ENCODE measurements around the gene PCK1.

The PCK1 gene

GRCh38 chr20:57578476-57579165 lies 17.7 kb downstream of the PCK1 start:
- DNase-seq (ENCODE audit: extremely low read depth, insufficient read length): no peak
- no peak overlapping the region for H3K4me3 ChIP-seq (replicated peaks; ENCODE audit: low read depth, low read length)
- TF ChIP-seq CTCF (IDR thresholded peaks at IDR 0.05; ENCODE audit: insufficient read depth, low read length, poor library complexity, severe bottlenecking): no peak
- peaks cover 3% of the 10 kb centered on the region for H3K27me3 ChIP-seq (replicated peaks; ENCODE audit: control insufficient read depth, insufficient read depth, low read length)
- no peaks in the 10 kb centered on the region for H3K36me3 ChIP-seq (ENCODE audit: control insufficient read depth, insufficient read depth, low read length)

GRCh38 chr20:57579331-57579897 lies 18.5 kb downstream of the PCK1 start:
- no peak for TF ChIP-seq CTCF (IDR thresholded peaks at IDR 0.05; ENCODE audit: insufficient read depth, low read length, poor library complexity, severe bottlenecking)
- Histone ChIP-seq H3K27me3 (replicated peaks; ENCODE audit: control insufficient read depth, insufficient read depth, low read length) (peaks cover 3% of the 10 kb centered on the region), H3K4me3 (replicated peaks; ENCODE audit: low read depth, low read length) (no peak overlapping the region), H3K36me3 (ENCODE audit: control insufficient read depth, insufficient read depth, low read length) (no peaks in the 10 kb centered on the region)
- no peak for DNase-seq (ENCODE audit: extremely low read depth, insufficient read length)

- Histone ChIP-seq H3K4me3 (replicated peaks; ENCODE audit: low read depth, low read length) (no peak overlapping the region), H3K36me3 (ENCODE audit: control insufficient read depth, insufficient read depth, low read length) (no peaks in the 10 kb centered on the region), H3K27me3 (replicated peaks; ENCODE audit: control insufficient read depth, insufficient read depth, low read length) (peaks cover 3% of the 10 kb centered on the region)
- no peak for TF ChIP-seq CTCF (IDR thresholded peaks at IDR 0.05; ENCODE audit: insufficient read depth, low read length, poor library complexity, severe bottlenecking)
- no peak for DNase-seq (ENCODE audit: extremely low read depth, insufficient read length)
These were observed 19.1 kb downstream of the PCK1 start for GRCh38 chr20:57579898-57580447.

- no peak for TF ChIP-seq CTCF (IDR thresholded peaks at IDR 0.05; ENCODE audit: insufficient read depth, low read length, poor library complexity, severe bottlenecking)
- H3K36me3 ChIP-seq (ENCODE audit: control insufficient read depth, insufficient read depth, low read length): no peaks in the 10 kb centered on the region
- peaks cover 3% of the 10 kb centered on the region for H3K27me3 ChIP-seq (replicated peaks; ENCODE audit: control insufficient read depth, insufficient read depth, low read length)
- no peak for DNase-seq (ENCODE audit: extremely low read depth, insufficient read length)
- H3K4me3 ChIP-seq (replicated peaks; ENCODE audit: low read depth, low read length): no peak overlapping the region
These were observed 19.7 kb downstream of the PCK1 start for GRCh38 chr20:57580478-57581201.

GRCh38 chr20:57581202-57582028 lies 20.5 kb downstream of the PCK1 start:
- peaks cover 3% of the 10 kb centered on the region for H3K27me3 ChIP-seq (replicated peaks; ENCODE audit: control insufficient read depth, insufficient read depth, low read length)
- TF ChIP-seq CTCF (IDR thresholded peaks at IDR 0.05; ENCODE audit: insufficient read depth, low read length, poor library complexity, severe bottlenecking): no peak
- H3K4me3 ChIP-seq (replicated peaks; ENCODE audit: low read depth, low read length): no peak overlapping the region
- H3K36me3 ChIP-seq (ENCODE audit: control insufficient read depth, insufficient read depth, low read length): no peaks in the 10 kb centered on the region
- DNase-seq (ENCODE audit: extremely low read depth, insufficient read length): no peak
